ENCODE data around the gene FOLR1. TPM values are rescaled to one million over a fixed set of nuclear protein-coding genes. Genes with fewer than 3 reads are reported as not detected.
"Not testable (repeated sequence)": the region's sequence is repeated elsewhere in the genome, so short reads cannot be mapped to it uniquely, and the experiment has no call there.

FOLR1 gene
- total RNA-seq, 1 donor from 2014 or later: not detected

DNA sequence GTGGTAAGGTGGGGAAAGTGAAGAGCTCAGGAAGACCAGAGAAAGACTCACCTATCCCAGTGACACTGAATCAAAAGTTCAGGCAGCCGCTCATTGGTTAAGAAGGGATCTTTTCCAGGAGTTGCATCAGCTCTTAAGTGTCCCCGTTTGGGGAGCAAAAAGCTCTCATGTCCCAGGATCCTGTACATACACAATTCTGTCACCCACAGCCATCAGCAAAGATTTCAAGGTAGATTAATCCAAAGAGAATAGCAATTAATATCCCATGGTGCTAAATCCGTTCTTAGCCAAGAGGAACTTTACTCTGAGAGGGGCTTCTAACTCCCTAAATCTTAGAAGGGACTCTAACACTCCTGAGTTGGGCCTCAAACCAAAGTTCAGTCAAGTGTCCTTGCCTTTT lies 37.1 kb upstream of the FOLR1 start:
- Mint-ChIP-seq H3K36me3 (ENCODE audit: unreplicated experiment) (no peaks in the 10 kb centered on the region), H3K9me3 (ENCODE audit: unreplicated experiment) (no peaks in the 10 kb centered on the region), H3K27ac (ENCODE audit: unreplicated experiment) (no peak overlapping the region), H3K4me1 (ENCODE audit: low read depth, unreplicated experiment) (no peaks in the 10 kb centered on the region), H3K27me3 (ENCODE audit: unreplicated experiment) (no peaks in the 10 kb centered on the region), H3K4me3 (ENCODE audit: unreplicated experiment) (no peak overlapping the region)
- DNase-seq: no peak
- TF ChIP-seq, protein P1, sequence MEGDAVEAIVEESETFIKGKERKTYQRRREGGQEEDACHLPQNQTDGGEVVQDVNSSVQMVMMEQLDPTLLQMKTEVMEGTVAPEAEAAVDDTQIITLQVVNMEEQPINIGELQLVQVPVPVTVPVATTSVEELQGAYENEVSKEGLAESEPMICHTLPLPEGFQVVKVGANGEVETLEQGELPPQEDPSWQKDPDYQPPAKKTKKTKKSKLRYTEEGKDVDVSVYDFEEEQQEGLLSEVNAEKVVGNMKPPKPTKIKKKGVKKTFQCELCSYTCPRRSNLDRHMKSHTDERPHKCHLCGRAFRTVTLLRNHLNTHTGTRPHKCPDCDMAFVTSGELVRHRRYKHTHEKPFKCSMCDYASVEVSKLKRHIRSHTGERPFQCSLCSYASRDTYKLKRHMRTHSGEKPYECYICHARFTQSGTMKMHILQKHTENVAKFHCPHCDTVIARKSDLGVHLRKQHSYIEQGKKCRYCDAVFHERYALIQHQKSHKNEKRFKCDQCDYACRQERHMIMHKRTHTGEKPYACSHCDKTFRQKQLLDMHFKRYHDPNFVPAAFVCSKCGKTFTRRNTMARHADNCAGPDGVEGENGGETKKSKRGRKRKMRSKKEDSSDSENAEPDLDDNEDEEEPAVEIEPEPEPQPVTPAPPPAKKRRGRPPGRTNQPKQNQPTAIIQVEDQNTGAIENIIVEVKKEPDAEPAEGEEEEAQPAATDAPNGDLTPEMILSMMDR (IDR thresholded peaks at IDR 0.05; ENCODE audit: partially characterized antibody, unreplicated experiment): no peak

GRCh38 chr11:72155751-72156150 lies 36.2 kb upstream of the FOLR1 start:
- no peaks in the 10 kb centered on the region for H3K4me1 Mint-ChIP-seq (ENCODE audit: low read depth, unreplicated experiment)
- H3K36me3 Mint-ChIP-seq (ENCODE audit: unreplicated experiment): no peaks in the 10 kb centered on the region
- no peaks in the 10 kb centered on the region for H3K9me3 Mint-ChIP-seq (ENCODE audit: unreplicated experiment)
- peaks cover 2% of the 10 kb centered on the region for H3K27me3 Mint-ChIP-seq (ENCODE audit: unreplicated experiment)
- no peak overlapping the region for H3K27ac Mint-ChIP-seq (ENCODE audit: unreplicated experiment)
- TF ChIP-seq, protein P1 (IDR thresholded peaks at IDR 0.05; ENCODE audit: partially characterized antibody, unreplicated experiment): no peak
- H3K4me3 Mint-ChIP-seq (ENCODE audit: unreplicated experiment): no peak overlapping the region
- DNase-seq: no peak

DNA sequence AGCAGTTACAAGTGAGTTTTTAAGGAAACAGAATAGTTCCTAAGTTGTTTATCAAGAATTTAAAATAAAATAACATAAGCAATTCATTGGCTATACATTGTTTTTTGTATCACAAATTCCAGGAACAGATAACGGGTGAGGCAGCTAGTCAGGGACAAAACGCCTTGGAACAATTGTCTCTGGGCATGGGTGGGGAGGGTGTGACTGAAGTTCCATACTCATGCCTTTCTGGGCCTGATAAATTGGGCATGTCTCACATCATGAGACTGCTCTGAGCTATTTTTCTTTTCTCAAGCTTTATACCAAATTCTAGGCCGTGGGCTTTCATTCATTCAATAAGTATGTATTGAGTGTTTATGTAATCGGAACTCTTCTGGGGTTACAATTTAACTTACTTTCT lies 34.8 kb upstream of the FOLR1 start:
- Mint-ChIP-seq H3K36me3 (ENCODE audit: unreplicated experiment) (no peaks in the 10 kb centered on the region), H3K9me3 (ENCODE audit: unreplicated experiment) (no peaks in the 10 kb centered on the region)

GRCh38 chr11:72160319-72160718 lies 31.6 kb upstream of the FOLR1 start:
- peaks cover 2% of the 10 kb centered on the region for H3K27me3 Mint-ChIP-seq (ENCODE audit: unreplicated experiment)
- DNase-seq: no peak
- no peaks in the 10 kb centered on the region for H3K9me3 Mint-ChIP-seq (ENCODE audit: unreplicated experiment)
- H3K36me3 Mint-ChIP-seq (ENCODE audit: unreplicated experiment): peaks cover 8% of the 10 kb centered on the region
- H3K4me3 Mint-ChIP-seq (ENCODE audit: unreplicated experiment): no peak overlapping the region
- no peak overlapping the region for H3K27ac Mint-ChIP-seq (ENCODE audit: unreplicated experiment)
- TF ChIP-seq, protein P1 (IDR thresholded peaks at IDR 0.05; ENCODE audit: partially characterized antibody, unreplicated experiment): no peak
- H3K4me1 Mint-ChIP-seq (ENCODE audit: low read depth, unreplicated experiment): no peaks in the 10 kb centered on the region

More for the DNA sequence above, 34.8 kb upstream of the FOLR1 start:
- H3K27me3 Mint-ChIP-seq (ENCODE audit: unreplicated experiment): peaks cover 2% of the 10 kb centered on the region
- no peak overlapping the region for H3K27ac Mint-ChIP-seq (ENCODE audit: unreplicated experiment)
- no peak for DNase-seq
- H3K4me1 Mint-ChIP-seq (ENCODE audit: low read depth, unreplicated experiment): no peaks in the 10 kb centered on the region
- no peak overlapping the region for H3K4me3 Mint-ChIP-seq (ENCODE audit: unreplicated experiment)
- TF ChIP-seq, protein P1 (IDR thresholded peaks at IDR 0.05; ENCODE audit: partially characterized antibody, unreplicated experiment): no peak

- no peak for DNase-seq
- H3K4me1 Mint-ChIP-seq (ENCODE audit: low read depth, unreplicated experiment): no peaks in the 10 kb centered on the region
- no peak overlapping the region for H3K27ac Mint-ChIP-seq (ENCODE audit: unreplicated experiment)
- H3K9me3 Mint-ChIP-seq (ENCODE audit: unreplicated experiment): no peaks in the 10 kb centered on the region
- H3K36me3 Mint-ChIP-seq (ENCODE audit: unreplicated experiment): peaks cover 8% of the 10 kb centered on the region
- H3K4me3 Mint-ChIP-seq (ENCODE audit: unreplicated experiment): no peak overlapping the region
- TF ChIP-seq, protein P1 (IDR thresholded peaks at IDR 0.05; ENCODE audit: partially characterized antibody, unreplicated experiment): no peak
- H3K27me3 Mint-ChIP-seq (ENCODE audit: unreplicated experiment): peaks cover 2% of the 10 kb centered on the region
Observed at GRCh38 chr11:72162891-72163492, 28.9 kb upstream of the FOLR1 start.

GRCh38 chr11:72164187-72164586 lies 27.8 kb upstream of the FOLR1 start:
- H3K4me1 Mint-ChIP-seq (ENCODE audit: low read depth, unreplicated experiment); H3K36me3 Mint-ChIP-seq (ENCODE audit: unreplicated experiment); H3K4me3 Mint-ChIP-seq (ENCODE audit: unreplicated experiment); H3K27ac Mint-ChIP-seq (ENCODE audit: unreplicated experiment); DNase-seq; H3K9me3 Mint-ChIP-seq (ENCODE audit: unreplicated experiment); H3K27me3 Mint-ChIP-seq (ENCODE audit: unreplicated experiment): not testable (repeated sequence)

GRCh38 chr11:72169046-72169555 lies 22.8 kb upstream of the FOLR1 start:
- not testable (repeated sequence) for H3K9me3 Mint-ChIP-seq (ENCODE audit: unreplicated experiment); H3K4me3 Mint-ChIP-seq (ENCODE audit: unreplicated experiment); H3K4me1 Mint-ChIP-seq (ENCODE audit: low read depth, unreplicated experiment); H3K27ac Mint-ChIP-seq (ENCODE audit: unreplicated experiment); H3K36me3 Mint-ChIP-seq (ENCODE audit: unreplicated experiment); DNase-seq; H3K27me3 Mint-ChIP-seq (ENCODE audit: unreplicated experiment)

DNA sequence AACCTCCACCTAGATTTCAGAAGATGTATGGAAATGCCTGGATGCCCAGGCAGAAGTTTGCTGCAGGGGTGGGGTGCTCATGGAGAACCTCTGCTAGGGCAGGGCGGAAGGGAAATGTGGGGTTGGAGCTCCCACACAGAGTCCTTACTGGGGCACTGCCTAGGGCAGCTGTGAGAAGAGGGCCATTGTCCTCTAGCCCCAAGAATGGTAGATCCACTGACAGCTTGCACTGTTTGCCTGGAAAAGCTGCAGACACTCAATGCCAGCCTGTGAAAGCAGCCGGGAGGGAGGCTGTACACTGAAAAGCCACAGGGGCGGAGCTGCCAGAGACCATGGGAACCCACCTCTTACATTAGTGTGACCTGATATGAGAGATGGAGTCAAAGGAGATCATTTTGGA lies 22.2 kb upstream of the FOLR1 start:
- not testable (repeated sequence) for H3K4me3 Mint-ChIP-seq (ENCODE audit: unreplicated experiment); H3K4me1 Mint-ChIP-seq (ENCODE audit: low read depth, unreplicated experiment); DNase-seq; H3K36me3 Mint-ChIP-seq (ENCODE audit: unreplicated experiment); H3K27ac Mint-ChIP-seq (ENCODE audit: unreplicated experiment); H3K9me3 Mint-ChIP-seq (ENCODE audit: unreplicated experiment); H3K27me3 Mint-ChIP-seq (ENCODE audit: unreplicated experiment)
